Spleen (tissue), 7 donors: ENCODE results near the gene MYPOP.

Experiments
- CTCF ChIP-seq, 11 experiments: fragments of 200-600 bp in 7 of 11; fragments of 450-650 bp in 4 of 11; sonication (generic) in 4 of 11; IDR thresholded peaks in 8 of 11; conservative IDR thresholded peaks in 3 of 11; 1 replicate in 7 of 11; 2 replicates in 4 of 11; pipeline versions ENCODE4 v1.4.0 to v1.8.0; 2016 to 2021; ENCODE audit warnings: antibody characterized with exemption in 11 of 11, inconsistent platforms in 4 of 11, mild to moderate bottlenecking in 1 of 11
- POLR2A ChIP-seq, 3 donors: fragments of 450-650 bp; IDR thresholded peaks; one replicate each; pipeline ENCODE4 v1.5.1; 2017; ENCODE audit warnings: antibody characterized with exemption in 3 of 3, mild to moderate bottlenecking in 1 of 3
- donor health status: DM: no; HTN: no; CAD: no; lungs with moderate emphysema.
- donor health status: DM: no; HTN: no; CAD: no.
- donor health status: DM: no; HTN: no; CAD: no.

GRCh38 chr19:45852145-45852750 is 50.2 kb downstream of the MYPOP start:
- no peak for TF ChIP-seq CTCF (IDR thresholded peaks at IDR 0.05 in 8 of 11, conservative IDR thresholded peaks at IDR 0.05 in 3 of 11)
- no peak for TF ChIP-seq POLR2A (IDR thresholded peaks at IDR 0.05)
